HG03439 (cell line): ENCODE measurements around the gene CPNE7.

ENCODE experiments used
- ATAC-seq: cut with Tn5 transposase; IDR thresholded peaks from one replicate; pipeline ENCODE4 v1.9.1; 2021; ENCODE audit warnings: mild to moderate bottlenecking, moderate library complexity; ENCODE audit not compliant: unreplicated experiment

CPNE7 gene

DNA sequence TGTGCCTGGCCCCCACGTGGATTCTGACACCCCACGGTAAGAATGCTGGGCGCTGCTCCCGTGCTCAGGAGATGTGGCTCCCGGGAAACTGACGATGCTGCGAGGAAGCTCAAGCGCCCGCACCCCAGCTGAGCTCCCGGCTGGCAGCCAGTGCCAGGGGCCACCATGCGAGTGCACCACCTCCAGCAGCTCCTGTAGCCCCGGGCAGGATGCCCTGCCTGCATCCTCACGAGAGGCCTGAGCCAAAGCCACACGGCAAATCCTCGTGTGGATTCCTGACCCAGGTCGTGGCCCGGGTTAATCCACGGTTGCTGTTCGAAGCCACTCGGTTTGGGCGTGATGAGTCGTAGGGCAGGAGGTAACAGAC lies 26.3 kb downstream of the CPNE7 start:
- ATAC-seq, result no peak

DNA sequence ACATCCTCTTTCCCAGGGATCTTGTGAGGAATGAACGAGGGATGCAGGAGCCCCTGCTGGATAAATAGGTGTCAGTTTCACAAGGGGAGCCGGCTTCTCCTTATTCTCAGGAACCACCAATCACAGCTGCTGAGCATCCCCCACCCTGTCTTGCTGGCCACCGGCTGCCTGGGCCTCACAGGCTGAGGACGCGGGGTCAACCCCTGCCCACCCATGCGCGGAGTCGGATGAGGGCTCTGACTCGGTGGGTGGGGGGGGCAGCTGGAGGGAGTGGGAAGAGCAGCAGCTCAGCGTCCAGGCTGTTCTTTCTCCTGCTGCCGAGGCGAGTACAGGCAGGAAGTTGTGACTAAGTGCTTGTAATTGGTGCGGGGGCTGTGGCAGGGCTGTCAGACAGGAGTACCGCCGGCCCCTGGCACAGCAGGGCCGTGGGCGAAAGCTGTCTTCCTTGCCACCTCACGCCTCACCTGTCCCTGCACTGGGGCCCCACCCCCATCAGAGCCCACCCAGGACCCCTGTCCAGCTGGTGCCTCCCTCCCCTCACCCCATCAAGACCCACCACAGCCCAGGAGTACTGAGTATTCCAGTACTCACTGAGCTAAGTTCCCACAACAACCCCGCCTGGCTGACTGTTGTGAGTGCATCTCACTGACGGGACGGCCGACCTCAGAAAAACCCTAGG lies 26.9 kb downstream of the CPNE7 start:
- no peak for ATAC-seq

DNA sequence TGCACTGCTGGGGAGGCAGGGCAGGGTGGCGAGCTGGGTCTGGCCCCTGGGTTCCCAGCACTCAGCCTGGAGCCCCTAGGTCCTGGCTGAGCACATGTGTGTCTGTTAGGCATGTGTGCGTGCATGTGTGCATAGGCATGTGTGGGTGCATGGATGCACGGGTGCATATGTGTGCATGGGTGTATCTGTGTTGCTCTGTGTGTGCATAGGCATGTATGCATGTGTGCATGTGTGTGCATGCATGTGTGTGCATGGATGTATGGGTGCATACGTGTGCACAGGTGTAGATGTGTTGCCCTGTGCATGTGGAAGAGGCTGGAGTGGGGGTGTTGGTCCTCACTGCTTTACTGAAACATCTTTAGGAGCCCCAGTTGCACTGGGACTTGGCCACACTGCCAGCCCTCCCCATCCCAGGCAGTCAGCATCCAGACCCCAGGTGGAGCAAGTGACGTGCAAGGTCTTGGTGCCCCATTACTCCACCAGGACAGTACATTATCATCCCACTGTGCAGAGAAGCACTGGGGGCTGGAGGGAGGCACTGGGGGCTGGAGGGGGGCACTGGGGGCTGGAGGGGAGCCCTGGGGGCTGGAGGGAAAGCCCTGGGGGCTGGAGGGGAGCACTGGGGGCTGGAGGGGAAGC lies 27.5 kb downstream of the CPNE7 start:
- no peak for ATAC-seq

DNA sequence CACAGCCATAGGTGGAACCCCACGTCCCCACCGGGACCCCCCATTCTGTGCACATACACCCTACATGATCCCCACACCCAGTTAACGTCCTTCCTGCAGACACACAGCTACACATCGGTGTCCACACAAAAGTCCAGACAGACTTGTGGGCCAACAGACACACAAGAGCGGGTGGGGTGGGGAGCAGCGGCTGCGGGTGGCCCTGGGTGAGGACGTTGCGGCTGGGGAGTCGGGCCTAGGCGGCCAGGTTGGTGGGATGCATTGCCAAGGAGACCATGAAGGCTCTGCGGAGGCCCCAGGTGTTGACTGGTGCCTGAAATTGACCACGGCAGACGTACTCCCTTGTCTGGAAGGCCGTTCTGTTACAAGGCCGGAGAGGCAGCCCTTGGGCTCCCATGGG lies 29.2 kb downstream of the CPNE7 start:
- ATAC-seq, result no peak

DNA sequence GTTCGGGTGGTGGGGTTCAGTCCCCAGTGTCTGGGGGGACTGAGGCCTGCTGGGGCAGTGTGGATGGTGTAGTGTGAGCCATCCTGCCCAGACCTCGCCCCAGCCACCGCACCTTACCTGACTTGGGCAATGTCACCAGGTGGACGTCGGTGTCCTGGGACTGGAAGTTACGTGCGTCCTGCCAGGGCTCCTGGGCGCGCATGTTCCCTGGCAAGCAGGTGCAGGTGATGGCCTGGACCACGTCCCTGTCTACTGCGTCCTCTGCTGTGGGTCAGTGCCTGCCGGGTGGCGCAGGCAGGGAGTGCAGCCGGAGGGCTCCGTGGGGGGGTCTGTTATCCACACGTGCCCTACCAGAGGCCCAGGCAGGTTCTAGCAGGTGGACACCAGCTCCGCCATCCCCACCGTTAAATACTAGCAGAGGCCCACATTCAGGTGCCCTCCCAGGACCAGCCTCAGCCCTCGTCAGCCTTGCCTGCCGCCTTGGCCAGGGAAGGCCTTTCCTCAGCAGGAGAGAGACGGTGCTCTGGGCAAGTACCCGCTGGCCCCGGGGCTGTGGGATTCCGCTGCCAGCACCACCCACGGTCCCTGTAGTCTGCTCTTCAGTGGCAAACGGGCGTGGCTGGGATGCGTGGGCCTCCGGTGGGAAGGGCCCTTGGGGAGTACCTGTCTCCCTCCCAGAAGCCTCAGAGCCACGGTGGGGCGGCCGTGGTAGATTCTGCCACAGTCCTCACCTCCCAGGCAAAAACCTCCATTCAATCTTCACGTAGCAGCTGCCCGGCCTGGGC lies 29.8 kb downstream of the CPNE7 start:
- ATAC-seq, result no peak

DNA sequence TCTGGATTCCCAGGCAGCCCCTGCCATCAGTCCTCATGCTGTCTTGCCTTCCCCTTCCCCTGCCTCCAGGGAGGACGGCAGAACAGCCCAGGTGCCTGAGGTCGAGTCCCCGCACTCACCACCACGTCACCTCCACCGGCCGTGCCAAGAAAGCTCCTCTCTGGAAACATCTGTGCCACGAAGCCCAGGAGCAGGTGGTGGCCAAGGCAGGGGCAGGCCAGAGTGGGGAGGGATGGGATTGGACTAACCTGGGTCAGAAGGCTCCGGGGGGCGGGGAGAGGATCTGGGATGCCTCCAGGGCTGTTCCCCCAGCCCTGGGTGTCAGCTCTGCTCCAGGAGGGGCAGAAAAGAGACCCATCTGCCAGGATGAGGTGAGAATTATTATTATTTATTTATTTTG lies 30.4 kb downstream of the CPNE7 start:
- ATAC-seq, result no peak

DNA sequence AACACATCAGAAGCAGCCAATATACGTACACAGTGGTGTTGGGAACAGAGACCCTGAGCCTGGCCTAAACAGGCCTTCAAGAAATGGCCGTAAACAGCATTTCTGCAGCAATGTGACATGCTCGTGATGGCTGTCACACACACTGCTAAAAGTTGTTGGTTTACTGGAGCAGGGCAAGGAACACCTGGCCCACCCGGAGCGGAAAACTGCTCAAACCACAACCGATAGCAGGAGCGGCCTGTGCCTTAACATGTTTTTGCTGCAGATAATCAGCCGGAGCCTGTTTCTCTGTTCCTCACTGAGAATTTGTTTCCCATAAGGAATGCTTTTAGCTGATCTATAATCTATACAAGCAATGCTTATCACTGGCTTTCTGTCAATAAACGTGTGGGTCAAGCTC lies 31.9 kb downstream of the CPNE7 start:
- ATAC-seq, result no peak

DNA sequence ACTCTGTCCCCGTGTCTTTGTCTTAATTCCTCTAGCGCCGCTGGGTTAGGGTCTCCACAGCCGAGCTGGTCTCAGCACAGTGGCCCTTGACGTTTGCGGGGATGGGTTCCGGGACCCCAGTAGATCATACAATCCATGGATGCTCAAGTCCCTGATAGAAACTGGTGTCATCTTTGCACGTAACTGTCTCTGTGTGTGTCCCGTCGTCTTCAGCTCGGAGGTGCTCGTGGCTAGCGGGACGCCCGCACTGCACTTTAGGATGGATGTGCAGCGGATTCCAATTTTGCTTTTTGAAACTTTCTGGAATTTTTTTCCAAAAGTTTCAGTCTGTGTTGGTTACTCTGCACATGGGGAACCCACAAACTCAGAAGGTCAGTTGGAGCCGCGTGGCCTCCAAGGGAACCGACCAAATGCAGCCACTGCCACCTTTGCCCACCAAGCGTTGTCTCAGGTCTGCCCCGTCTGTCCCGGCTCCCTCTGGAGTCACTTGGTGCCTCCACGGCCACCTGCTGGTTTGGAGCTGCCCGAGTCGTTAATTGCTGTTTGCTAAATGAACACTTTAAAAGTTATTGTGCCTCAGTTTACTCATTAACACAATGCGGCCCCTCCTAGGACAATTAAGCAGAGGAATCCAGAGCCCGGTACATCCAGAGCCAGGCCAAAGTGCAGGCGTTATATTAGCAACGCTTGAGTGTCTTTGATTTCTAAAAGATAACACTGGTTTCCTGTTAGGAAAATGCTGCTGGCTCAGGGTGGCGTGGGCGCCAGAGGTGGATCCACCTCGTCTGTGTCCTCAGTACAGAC lies 32.6 kb downstream of the CPNE7 start:
- ATAC-seq, result no peak

DNA sequence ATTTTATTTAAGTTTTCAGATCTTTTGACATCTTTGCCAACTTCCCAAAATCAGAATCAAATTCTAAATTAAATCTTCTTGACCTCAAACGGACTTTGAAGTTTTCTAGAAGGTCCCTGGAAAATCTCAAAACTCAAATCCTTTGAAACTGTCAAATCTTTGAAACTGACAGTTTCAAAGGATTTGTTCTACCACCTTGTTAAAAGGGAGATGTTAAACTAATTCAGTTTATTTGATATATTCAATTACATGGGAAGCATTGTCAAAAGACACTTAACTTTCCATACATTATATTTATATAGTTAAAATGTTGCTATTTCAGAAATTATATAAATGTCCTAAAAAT lies 34.5 kb downstream of the CPNE7 start:
- ATAC-seq, result no peak

DNA sequence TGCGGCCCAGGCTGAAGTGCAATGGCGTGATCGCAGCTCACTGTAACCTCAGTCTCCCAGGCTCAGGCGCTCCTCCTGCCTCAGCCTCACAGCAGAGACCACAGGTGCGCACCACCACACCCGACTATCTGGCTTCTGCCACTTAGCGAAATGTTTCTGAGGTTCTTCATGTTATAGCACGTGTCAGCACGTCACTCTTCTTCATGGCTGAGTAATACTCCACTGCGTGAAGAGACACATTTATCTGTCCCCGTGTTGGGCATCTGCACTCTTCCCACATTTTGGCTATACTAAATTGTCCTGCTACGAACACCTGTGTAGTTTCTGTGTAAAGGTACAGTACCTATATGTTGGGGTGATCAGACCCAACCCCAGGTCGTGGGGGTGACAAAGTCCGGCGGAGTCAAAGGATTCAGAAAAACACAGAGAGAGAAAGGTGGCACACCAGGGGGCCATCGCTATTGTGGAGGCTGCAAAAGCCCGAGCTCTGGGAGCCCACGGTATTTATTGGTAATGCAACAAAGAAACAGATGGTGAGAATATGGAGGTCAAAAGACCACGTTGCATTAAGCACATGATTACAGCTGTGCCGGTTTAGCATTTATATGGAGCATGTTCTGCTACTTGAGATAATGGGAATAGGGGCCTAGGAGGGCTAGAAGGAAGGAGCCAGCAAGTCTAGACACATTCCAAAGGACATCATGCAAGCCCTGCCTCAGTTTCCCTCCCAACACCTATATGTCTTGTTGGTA lies 37.0 kb downstream of the CPNE7 start:
- ATAC-seq, result no peak

DNA sequence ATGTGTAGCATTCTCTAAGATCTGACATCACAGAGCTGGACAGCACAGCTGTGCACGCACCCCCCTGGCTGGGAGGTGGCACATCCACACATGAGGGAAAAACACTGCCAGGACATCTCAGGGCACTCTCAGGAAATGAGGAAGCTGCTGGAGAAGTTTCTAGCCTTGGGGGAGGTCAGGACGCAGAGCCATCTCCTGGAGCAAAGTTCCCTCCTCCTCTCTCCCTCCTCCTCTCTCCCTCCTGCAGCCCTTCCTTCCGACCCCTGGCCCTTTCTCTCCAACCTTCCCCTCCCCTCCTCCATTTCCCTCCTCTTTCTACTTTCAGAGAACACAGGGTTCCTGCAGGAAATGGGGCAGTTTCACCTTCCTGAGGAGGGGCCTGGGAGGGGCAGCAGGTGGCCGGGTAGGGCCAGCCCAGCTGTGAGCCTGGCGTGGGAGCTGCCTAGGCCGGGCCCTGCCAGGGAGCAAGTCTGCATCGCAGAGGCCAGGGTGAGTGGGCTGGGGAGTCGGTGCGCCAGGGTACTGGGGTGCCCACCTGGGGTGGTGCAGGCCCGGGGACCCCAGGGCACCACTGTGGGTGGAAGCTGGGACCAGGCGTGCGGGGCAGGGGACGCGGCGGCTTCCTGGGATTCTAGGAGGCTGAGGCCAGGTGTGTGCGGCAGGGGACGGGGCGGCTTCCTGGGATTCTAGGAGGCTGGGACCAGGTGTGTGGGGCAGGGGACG lies 37.8 kb downstream of the CPNE7 start, which contains the start of gene DPEP1:
DPEP1 (plus strand) TSS at position 412 of the 723 bp plus-strand sequence. CDS start 16,769 bp downstream, outside the sequence.
- no peak for ATAC-seq

DNA sequence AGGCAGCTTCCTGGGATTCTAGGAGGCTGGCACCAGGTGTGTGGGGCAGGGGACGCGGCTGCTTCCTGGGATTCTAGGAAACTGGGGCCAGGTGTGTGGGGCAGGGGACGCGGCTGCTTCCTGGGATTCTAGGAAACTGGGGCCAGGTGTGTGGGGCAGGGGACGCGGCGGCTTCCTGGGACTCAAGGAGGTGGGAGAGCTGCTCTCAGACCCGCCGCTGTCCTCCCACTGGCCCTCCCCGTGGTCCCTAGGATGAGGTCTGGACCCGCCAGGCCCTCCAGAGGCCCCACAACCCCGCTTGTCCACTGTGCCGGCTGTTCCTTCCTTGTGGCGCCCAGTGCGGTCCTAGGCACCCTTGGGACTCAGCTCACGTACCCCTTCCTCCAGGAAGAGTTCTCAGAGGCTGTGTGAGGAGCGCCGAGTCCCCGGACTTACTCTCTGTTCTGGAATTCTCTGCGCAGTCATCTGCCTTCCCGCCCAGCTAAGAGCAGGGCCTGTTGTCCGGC lies 38.4 kb downstream of the CPNE7 start:
- ATAC-seq, result no peak

DNA sequence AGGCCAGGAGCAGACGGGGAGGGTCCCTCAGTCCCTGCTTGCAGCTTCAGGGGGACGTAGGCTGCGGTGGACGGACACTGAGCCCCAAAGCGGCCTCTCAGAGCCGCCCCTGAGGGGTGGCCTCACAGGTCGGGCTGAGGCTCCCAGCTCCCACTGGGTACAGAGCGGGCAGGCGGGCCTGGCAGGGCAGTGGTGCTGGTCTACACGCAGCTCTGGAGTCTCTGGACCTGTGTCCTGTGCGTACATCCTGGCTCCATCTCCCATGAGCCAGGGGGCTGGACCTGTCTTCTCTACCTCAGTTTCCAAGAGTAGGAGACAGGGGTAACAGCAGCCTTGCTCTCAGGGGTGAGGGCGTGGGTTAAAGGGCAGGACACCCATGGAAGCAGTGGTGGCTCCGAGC lies 39.6 kb downstream of the CPNE7 start:
- ATAC-seq, result no peak

DNA sequence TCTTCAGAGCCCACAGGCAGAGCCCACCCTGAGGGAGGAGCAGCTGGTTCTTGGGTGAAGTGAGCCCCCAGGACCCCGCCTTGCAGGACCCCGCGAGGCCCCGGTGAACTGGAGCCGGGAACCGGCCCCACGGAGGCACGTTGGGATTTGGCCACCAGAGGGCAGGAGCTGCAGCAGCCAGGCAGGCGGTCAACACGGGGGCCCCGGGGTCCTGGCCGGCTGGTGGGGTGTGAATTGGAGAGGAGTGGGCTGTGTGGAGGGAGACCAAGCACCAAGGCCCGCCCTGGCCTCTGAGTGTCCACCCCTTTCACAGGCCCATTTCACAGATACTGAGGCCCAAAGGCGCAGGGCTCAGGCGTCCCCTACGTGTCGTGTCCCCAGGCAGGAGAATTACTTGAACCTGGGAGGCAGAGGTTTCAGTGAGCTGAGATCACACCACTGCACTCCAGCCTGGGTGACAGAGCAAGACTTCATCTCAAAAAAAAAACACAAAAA lies 40.1 kb downstream of the CPNE7 start:
- ATAC-seq, result no peak

DNA sequence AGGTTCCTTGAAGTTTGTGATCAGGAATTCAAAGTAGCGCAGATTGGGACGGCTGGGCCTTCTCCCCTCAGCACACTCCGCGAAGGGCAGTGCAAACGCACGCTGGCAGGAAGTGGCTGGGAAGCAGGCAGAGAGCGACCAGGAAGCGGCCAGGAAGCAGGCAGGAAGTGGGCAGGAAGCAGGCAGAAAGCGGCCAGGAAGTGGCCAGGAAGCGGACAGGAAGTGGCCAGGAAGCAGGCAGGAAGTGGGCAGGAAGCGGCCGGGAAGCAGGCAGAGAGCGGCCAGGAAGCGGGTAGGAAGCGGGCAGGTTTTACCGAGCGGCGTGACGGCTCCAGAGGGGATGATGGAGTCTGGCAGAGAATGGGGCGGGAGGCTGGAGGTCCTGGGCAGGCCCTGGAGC lies 41.1 kb downstream of the CPNE7 start:
- no peak for ATAC-seq

DNA sequence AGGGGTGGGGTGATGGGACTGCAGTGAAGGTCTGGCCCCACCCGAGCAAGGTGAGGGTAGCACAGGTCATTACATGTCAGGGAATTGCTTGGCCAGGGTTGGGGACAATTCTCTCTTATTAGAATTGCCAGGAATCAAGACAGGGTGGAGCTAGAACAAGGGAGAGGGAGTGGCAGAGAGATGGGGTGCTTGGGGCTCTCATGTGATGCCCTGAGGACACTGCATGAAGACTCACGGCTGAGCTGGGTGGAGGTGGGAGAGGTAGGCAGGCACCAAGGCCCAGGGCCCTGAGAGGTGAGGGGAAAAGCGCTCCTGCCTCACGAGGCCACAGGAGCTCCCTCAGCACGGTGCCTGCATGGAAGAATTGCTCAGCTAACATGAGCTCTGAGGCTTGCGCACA lies 41.5 kb downstream of the CPNE7 start:
- no peak for ATAC-seq

DNA sequence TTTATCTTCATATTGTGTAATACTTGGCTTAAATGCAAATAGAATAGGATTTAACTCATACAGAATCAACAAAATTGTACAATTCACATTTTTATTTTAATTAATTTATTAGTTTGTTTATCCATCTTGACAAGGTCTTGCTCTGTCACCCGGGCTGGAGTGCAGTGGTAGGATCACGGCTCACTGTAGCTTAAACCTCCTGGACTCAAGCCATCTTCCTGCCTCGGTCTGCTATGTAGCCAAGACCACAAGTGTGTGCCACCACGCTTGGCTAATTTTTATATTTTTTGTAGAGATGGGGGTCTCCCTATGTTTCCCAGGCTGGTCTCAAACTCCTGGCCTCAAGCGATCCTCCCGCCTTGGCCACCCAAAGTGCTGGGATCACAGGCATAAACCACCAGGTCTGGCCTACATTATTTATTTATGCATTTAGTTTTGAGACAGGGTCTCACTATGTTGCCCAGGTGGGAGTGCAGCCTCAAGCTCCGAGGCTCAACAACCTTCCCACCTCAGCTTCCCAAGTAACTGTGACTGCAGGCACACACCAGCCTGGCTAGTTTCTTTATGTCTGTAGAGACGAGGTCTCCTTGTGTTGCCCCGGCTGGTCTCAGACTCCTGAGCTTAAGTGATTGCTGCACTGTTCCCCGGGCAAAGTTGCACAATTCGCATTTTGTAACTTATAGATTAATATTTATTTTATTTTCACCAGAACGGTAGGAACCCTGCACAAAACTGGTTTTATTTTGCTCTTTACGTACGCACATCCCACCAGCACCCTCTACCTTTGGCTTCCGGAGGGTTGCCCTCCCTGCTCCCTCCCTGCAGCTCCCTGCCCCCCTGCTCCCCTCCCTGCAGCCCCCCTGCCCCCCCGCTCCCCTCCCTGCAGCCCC lies 42.8 kb downstream of the CPNE7 start:
- ATAC-seq, result no peak

DNA sequence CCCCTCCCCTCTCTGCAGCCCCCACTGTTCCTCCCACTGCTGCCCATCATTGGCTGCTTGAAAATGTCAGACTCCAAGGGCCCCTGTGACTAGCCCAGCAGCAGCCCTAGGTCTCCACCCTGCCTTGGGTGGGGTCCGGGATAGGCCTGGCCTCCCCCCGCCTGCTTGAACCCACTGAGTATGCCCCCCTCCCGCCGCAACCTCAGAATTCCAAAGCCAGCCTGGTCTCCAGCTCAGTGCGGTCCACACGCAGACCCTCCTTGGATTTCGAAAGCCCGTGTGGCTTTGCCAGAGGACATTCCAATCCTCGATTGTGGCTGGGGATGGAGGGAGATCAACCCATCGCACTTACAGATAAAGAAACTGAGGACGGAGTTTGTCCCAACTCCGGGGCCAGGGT lies 44.3 kb downstream of the CPNE7 start:
- no peak for ATAC-seq

DNA sequence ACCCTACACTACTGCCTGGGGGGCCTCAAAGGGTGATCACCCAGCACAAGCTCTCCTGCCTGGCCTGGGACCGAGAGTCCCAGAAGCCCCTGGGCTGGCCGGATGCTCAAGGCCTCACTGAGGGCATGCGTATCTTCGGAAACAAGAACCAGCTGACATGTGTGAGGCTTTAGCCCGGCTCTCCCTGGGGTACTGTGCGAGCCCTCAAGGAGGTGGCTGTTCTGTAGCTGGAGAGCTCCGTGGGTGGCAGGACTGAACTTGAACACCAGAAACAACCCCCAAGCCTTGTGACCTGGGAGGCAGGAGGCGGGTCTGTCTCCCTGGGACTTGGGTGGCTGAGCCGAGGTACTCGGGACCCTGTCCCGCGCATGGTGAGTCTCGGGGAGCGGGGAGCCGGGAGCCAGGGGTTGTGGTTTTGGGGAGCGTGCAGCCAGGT lies 44.9 kb downstream of the CPNE7 start:
- ATAC-seq, result no peak
